ENCODE measurements around the gene SOHLH1. TPM values are rescaled to one million over a fixed set of nuclear protein-coding genes. Genes with fewer than 3 reads are reported as not detected.

The SOHLH1 gene
- total and polyA plus RNA-seq, 8 donors, result not detected

- no peaks in the 10 kb centered on the region for H3K9me3 ChIP-seq
- no peak overlapping the region for H3K4me3 ChIP-seq
- no peaks in the 10 kb centered on the region for H3K4me1 ChIP-seq
- intact Hi-C loops (cut with DNase I; ENCODE audit: low total_unique reads), result no loop called here
- peaks cover 0 to 77% (median 3%) of the 10 kb centered on the region in 3 donors for H3K27me3 ChIP-seq
- H3K27ac ChIP-seq, result no peak overlapping the region
- no peaks in the 10 kb centered on the region for H3K36me3 ChIP-seq
- no peak for TF ChIP-seq EP300 (IDR thresholded peaks at IDR 0.05)
- no peak for TF ChIP-seq CTCF (IDR thresholded peaks at IDR 0.05)
- no peak for TF ChIP-seq POLR2AphosphoS5 (IDR thresholded peaks at IDR 0.05)
- no peak for TF ChIP-seq POLR2A (IDR thresholded peaks at IDR 0.05)
- DNase-seq, result no peak
- WGBS, 5 donors, result 46 to 56% (median 54%) methylated on average over 13 to 18 of the region's 18 CpGs
These were observed 4.9 kb downstream of the SOHLH1 start for GRCh38 chr9:135694414-135694813.

GRCh38 chr9:135693771-135694170 lies 5.5 kb downstream of the SOHLH1 start:
- DNase-seq, result no peak
- WGBS, 5 donors, result 57 to 83% (median 73%) methylated on average over 2 to 11 of the region's 11 CpGs
- Histone ChIP-seq H3K9me3 (no peaks in the 10 kb centered on the region), H3K36me3 (no peaks in the 10 kb centered on the region), H3K27ac (no peak overlapping the region), H3K4me3 (no peak overlapping the region), H3K4me1 (no peaks in the 10 kb centered on the region), H3K27me3 (peaks cover 0 to 77% (median 3%) of the 10 kb centered on the region in 3 donors)
- TF ChIP-seq POLR2AphosphoS5 (IDR thresholded peaks at IDR 0.05), result no peak
- TF ChIP-seq POLR2A (IDR thresholded peaks at IDR 0.05), result no peak
- TF ChIP-seq CTCF (IDR thresholded peaks at IDR 0.05), result no peak
- TF ChIP-seq EP300 (IDR thresholded peaks at IDR 0.05), result no peak
- intact Hi-C loops (cut with DNase I; ENCODE audit: low total_unique reads), result no loop called here

GRCh38 chr9:135693265-135693664 lies 6.0 kb downstream of the SOHLH1 start:
- Histone ChIP-seq H3K9me3 (no peaks in the 10 kb centered on the region), H3K4me1 (no peaks in the 10 kb centered on the region), H3K27ac (no peak overlapping the region), H3K4me3 (no peak overlapping the region), H3K27me3 (peaks cover 0 to 81% (median 3%) of the 10 kb centered on the region in 3 donors), H3K36me3 (no peaks in the 10 kb centered on the region)
- no peak for DNase-seq
- intact Hi-C loops (cut with DNase I; ENCODE audit: low total_unique reads), result no loop called here
- TF ChIP-seq POLR2AphosphoS5 (IDR thresholded peaks at IDR 0.05) (no peak), CTCF (IDR thresholded peaks at IDR 0.05) (no peak), EP300 (IDR thresholded peaks at IDR 0.05) (no peak), POLR2A (IDR thresholded peaks at IDR 0.05) (no peak)
- 63 to 72% (median 66%) methylated on average over 14 to 16 of the region's 16 CpGs for WGBS, 5 donors

GRCh38 chr9:135692410-135692809 lies 6.9 kb downstream of the SOHLH1 start:
- no peak for DNase-seq
- Histone ChIP-seq H3K27ac (no peak overlapping the region), H3K4me3 (no peak overlapping the region), H3K4me1 (no peaks in the 10 kb centered on the region), H3K36me3 (no peaks in the 10 kb centered on the region), H3K9me3 (no peaks in the 10 kb centered on the region), H3K27me3 (peaks cover 0 to 90% (median 3%) of the 10 kb centered on the region in 3 donors)
- WGBS, 5 donors, result 56 to 90% (median 77%) methylated on average over 4 to 11 of the region's 11 CpGs
- intact Hi-C loops (cut with DNase I; ENCODE audit: low total_unique reads), result no loop called here
- TF ChIP-seq POLR2AphosphoS5 (IDR thresholded peaks at IDR 0.05), result no peak

- H3K27me3 ChIP-seq, result peaks cover 0 to 91% (median 3%) of the 10 kb centered on the region in 3 donors
- no peaks in the 10 kb centered on the region for H3K4me1 ChIP-seq
- DNase-seq, result no peak
- 75 to 92% (median 85%) methylated on average over 13 to 19 of the region's 19 CpGs for WGBS, 5 donors
- no peak for TF ChIP-seq POLR2AphosphoS5 (IDR thresholded peaks at IDR 0.05)
- no peak for TF ChIP-seq EP300 (IDR thresholded peaks at IDR 0.05)
- no peak for TF ChIP-seq POLR2A (IDR thresholded peaks at IDR 0.05)
- TF ChIP-seq CTCF (IDR thresholded peaks at IDR 0.05), result no peak
- no peak overlapping the region for H3K27ac ChIP-seq
- no peak overlapping the region for H3K4me3 ChIP-seq
- H3K36me3 ChIP-seq, result no peaks in the 10 kb centered on the region
- H3K9me3 ChIP-seq, result no peaks in the 10 kb centered on the region
- intact Hi-C loops (cut with DNase I; ENCODE audit: low total_unique reads), result no loop called here
These were observed 8.3 kb downstream of the SOHLH1 start for GRCh38 chr9:135690836-135691570.
